HepG2 (cell line): ENCODE results near the gene CISD2. TPM values are rescaled to one million over a fixed set of nuclear protein-coding genes. Genes with fewer than 3 reads are reported as not detected.

ENCODE experiments used
- BHLHE40 ChIP-seq: IDR thresholded peaks from 2 replicates; pipeline ENCODE4 v1.6.1; 2011; ENCODE audit warnings: low read length, improper control_type of control experiment
- CAMTA2 ChIP-seq: sonication (generic); formaldehyde crosslinking; IDR thresholded peaks from 2 replicates; pipeline ENCODE4 v1.4.0; 2020; ENCODE audit warnings: mild to moderate bottlenecking, missing genetic modification reagents, borderline replicate concordance
- HMG20A ChIP-seq: IDR thresholded peaks from 2 replicates; pipeline ENCODE4 v1.6.1; 2016; ENCODE audit warnings: borderline replicate concordance
- MED13 ChIP-seq: sonication (generic); formaldehyde crosslinking; IDR thresholded peaks from 2 replicates; pipeline ENCODE4 v1.5.0; 2020; ENCODE audit warnings: missing genetic modification reagents
- MIER2 ChIP-seq: IDR thresholded peaks from 2 replicates; pipeline ENCODE4 v1.6.1; 2016; ENCODE audit warnings: missing biosample characterization, missing genetic modification reagents
- NFIC ChIP-seq: IDR thresholded peaks from 2 replicates; pipeline ENCODE4 v1.6.1; 2012; ENCODE audit warnings: mild to moderate bottlenecking, low read length, inconsistent platforms
- POGZ ChIP-seq: sonication (generic); formaldehyde crosslinking; IDR thresholded peaks from 2 replicates; pipeline ENCODE4 v1.4.0; 2020; ENCODE audit warnings: mild to moderate bottlenecking, missing genetic modification reagents
- RELA ChIP-seq: sonication (generic); formaldehyde crosslinking; IDR thresholded peaks from 2 replicates; pipeline ENCODE4 v1.4.0; 2020; ENCODE audit warnings: missing genetic modification reagents
- RFX5 ChIP-seq: IDR thresholded peaks from 2 replicates; pipeline ENCODE4 v1.6.1; 2011; ENCODE audit warnings: low read depth, low read length, improper control_type of control experiment
- RNF2 ChIP-seq: fragments of 450-650 bp; conservative IDR thresholded peaks from 2 replicates; pipeline ENCODE4 v1.6.1; 2016; ENCODE audit warnings: low read depth
- RORA ChIP-seq: sonication (generic); formaldehyde crosslinking; IDR thresholded peaks from 2 replicates; pipeline ENCODE4 v1.5.0; 2020; ENCODE audit warnings: mild to moderate bottlenecking, missing genetic modification reagents, moderate library complexity
- SP2 ChIP-seq: sonication (generic); formaldehyde crosslinking; IDR thresholded peaks from 2 replicates; pipeline ENCODE4 v1.5.1; 2020; ENCODE audit warnings: mild to moderate bottlenecking, missing genetic modification reagents
- SUZ12 ChIP-seq: fragments of 150-350 bp; IDR thresholded peaks from 2 replicates; pipeline ENCODE4 v1.6.1; 2014; ENCODE audit warnings: low read depth, low read length
- ZIK1 ChIP-seq: sonication (generic); formaldehyde crosslinking; IDR thresholded peaks from 2 replicates; pipeline ENCODE4 v1.5.0; 2020; ENCODE audit warnings: mild to moderate bottlenecking, low read depth, missing genetic modification reagents, borderline replicate concordance
- ZNF367 ChIP-seq: sonication (generic); formaldehyde crosslinking; IDR thresholded peaks from 2 replicates; pipeline ENCODE4 v1.4.0; 2020; ENCODE audit warnings: missing genetic modification reagents, borderline replicate concordance
- ZNF737 ChIP-seq: sonication (generic); formaldehyde crosslinking; IDR thresholded peaks from 2 replicates; pipeline ENCODE4 v1.5.0; 2020; ENCODE audit warnings: missing genetic modification reagents, mild to moderate bottlenecking, borderline replicate concordance
- ZNF747 ChIP-seq: sonication (generic); formaldehyde crosslinking; IDR thresholded peaks from 2 replicates; pipeline ENCODE4 v1.8.1; 2023; ENCODE audit warnings: missing genetic modification reagents, mild to moderate bottlenecking, borderline replicate concordance
- ZNF772 ChIP-seq: sonication (generic); formaldehyde crosslinking; IDR thresholded peaks from 2 replicates; pipeline ENCODE4 v1.5.0; 2020; ENCODE audit warnings: mild to moderate bottlenecking, missing genetic modification reagents
- ZNF841 ChIP-seq: sonication (generic); formaldehyde crosslinking; IDR thresholded peaks from 2 replicates; pipeline ENCODE4 v1.8.1; 2023; ENCODE audit warnings: missing genetic modification reagents, borderline replicate concordance
- ZNF883 ChIP-seq: sonication (generic); formaldehyde crosslinking; IDR thresholded peaks from 2 replicates; pipeline ENCODE4 v1.5.1; 2020; ENCODE audit warnings: mild to moderate bottlenecking, missing genetic modification reagents; ENCODE audit errors: not compliant biosample characterization
- polyA plus RNA-seq, 8 experiments: library from polyadenylated mRNA; depleted of rRNA in 3 of 8; stranded (reverse) in 7 of 8; unstranded in 1 of 8; fragments of >200 nt; fragmentation: Illumina TruSeq in 4 of 8; extraction: Trizol in 4 of 8; gene quantifications; 2 replicates each; pipeline versions ENCODE4 v1.2.1 to v1.2.3, GENCODE V29; 2011 to 2016; ENCODE audit warnings: low read depth in 4 of 8, missing spikeins in 1 of 8, mixed read lengths in 1 of 8; ENCODE audit not compliant: insufficient read depth in 1 of 8
- total RNA-seq, 5 experiments: library from RNA; depleted of rRNA; stranded (reverse); fragments of >200 nt; fragmentation: Illumina TruSeq; extraction: Trizol; gene quantifications; 2 replicates each; pipeline ENCODE4 v1.2.3, GENCODE V29; 2016; ENCODE audit warnings: low read depth in 1 of 5
- TF ChIP-seq, protein P1 (sequence below): sonication (generic); formaldehyde crosslinking; IDR thresholded peaks from 2 replicates; pipeline ENCODE4 v1.8.0; 2022; ENCODE audit warnings: low read depth, missing genetic modification reagents
- TF ChIP-seq, protein P2 (sequence below): sonication (generic); formaldehyde crosslinking; IDR thresholded peaks from 2 replicates; pipeline ENCODE4 v1.4.0; 2020; ENCODE audit warnings: missing genetic modification reagents
- TF ChIP-seq, protein P3 (sequence below): sonication (generic); formaldehyde crosslinking; IDR thresholded peaks from 2 replicates; pipeline ENCODE4 v1.4.0; 2020; ENCODE audit warnings: mild to moderate bottlenecking, missing genetic modification reagents
- TF ChIP-seq, protein P4 (sequence below): sonication (generic); formaldehyde crosslinking; conservative IDR thresholded peaks from 2 replicates; pipeline ENCODE4 v1.4.0; 2020; ENCODE audit warnings: mild to moderate bottlenecking, missing genetic modification reagents, moderate library complexity

The CISD2 gene
- total and polyA plus RNA-seq, 2 of the 13 experiments (the other 11 are each of a cell fraction or from before 2014, with no cell fraction given), result 24.5 to 37.7 TPM

DNA sequence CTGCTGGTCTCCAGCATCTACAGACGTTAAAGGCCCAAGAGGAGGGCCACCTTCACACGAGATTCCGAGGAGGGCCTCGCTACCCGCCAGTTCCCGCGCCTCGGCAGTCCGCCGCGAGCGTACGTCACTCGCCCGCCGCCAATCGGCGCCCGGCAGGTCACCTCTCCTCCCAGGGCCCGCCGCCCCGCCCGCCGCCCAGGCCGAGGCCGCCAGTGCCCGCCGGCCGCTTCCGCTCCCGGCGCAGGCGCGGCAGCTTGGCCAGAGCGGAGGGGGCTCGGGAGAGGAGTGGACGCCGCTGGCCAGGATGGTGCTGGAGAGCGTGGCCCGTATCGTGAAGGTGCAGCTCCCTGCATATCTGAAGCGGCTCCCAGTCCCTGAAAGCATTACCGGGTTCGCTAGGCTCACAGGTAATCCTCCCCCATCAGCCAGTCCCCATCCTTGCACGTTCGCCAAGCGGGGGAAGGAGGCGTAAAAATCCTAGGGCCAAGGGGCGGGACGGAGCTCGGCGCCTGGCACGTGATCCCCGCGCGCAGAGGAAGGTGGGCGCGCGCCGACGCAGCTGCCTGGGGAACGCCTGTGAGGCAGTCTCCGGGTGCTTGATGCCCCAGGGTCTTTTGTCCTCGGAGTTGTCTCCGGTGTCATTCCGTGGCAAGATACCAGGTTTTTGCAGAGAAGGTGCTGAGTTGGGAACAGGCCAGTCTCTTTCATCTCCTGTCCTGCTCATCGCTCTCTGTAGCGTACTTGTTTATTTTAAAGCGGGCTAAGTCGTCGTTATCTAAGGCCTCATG lies at the start of gene CISD2 (continued):
- TF ChIP-seq, protein P1, sequence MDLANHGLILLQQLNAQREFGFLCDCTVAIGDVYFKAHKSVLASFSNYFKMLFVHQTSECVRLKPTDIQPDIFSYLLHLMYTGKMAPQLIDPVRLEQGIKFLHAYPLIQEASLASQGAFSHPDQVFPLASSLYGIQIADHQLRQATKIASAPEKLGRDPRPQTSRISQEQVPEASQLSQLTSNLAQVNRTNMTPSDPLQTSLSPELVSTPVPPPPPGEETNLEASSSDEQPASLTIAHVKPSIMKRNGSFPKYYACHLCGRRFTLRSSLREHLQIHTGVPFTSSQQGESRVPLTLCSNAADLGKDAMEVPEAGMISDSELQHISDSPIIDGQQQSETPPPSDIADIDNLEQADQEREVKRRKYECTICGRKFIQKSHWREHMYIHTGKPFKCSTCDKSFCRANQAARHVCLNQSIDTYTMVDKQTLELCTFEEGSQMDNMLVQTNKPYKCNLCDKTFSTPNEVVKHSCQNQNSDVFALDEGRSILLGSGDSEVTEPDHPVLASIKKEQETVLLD, result peak; percentile 80
- peak; percentile 97 for TF ChIP-seq BHLHE40
- TF ChIP-seq SUZ12, result no peak
- peak; percentile 92 for TF ChIP-seq ZNF772 (CRISPR knock-in tag)
- no peak for TF ChIP-seq ZNF367 (CRISPR knock-in tag)
- TF ChIP-seq, protein P2, sequence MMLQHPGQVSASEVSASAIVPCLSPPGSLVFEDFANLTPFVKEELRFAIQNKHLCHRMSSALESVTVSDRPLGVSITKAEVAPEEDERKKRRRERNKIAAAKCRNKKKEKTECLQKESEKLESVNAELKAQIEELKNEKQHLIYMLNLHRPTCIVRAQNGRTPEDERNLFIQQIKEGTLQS (CRISPR knock-in tag), result peak; percentile 45; the same call in 1 of the 2 replicates
- peak; percentile 77; the same call in 1 of the 2 replicates for TF ChIP-seq ZNF841 (CRISPR knock-in tag)
- TF ChIP-seq ZIK1 (CRISPR knock-in tag), result peak; percentile 71
- 0 out of 2 replicates have a peak, but pooled peaks have one; percentile 65 for TF ChIP-seq ZNF747 (CRISPR knock-in tag)
- TF ChIP-seq SP2 (CRISPR knock-in tag), result peak; percentile 41; the same call in 1 of the 2 replicates
- no peak for TF ChIP-seq RORA (CRISPR knock-in tag)
- peak; percentile 78 for TF ChIP-seq POGZ (CRISPR knock-in tag)
- TF ChIP-seq RFX5, result 0 out of 2 replicates have a peak, but pooled peaks have one; percentile 12
- no peak for TF ChIP-seq CAMTA2 (CRISPR knock-in tag)
- TF ChIP-seq NFIC, result peak; percentile 48; the same call in 1 of the 2 replicates
- peak; percentile 90 for TF ChIP-seq ZNF883
- 0 out of 2 replicates have a peak, but pooled peaks have one; percentile 56 for TF ChIP-seq RNF2
- TF ChIP-seq, protein P3, sequence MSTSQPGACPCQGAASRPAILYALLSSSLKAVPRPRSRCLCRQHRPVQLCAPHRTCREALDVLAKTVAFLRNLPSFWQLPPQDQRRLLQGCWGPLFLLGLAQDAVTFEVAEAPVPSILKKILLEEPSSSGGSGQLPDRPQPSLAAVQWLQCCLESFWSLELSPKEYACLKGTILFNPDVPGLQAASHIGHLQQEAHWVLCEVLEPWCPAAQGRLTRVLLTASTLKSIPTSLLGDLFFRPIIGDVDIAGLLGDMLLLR (CRISPR knock-in tag), result peak; percentile 1
- 0 out of 2 replicates have a peak, but pooled peaks have one; percentile 73 for TF ChIP-seq ZNF737 (CRISPR knock-in tag)
- TF ChIP-seq MIER2 (CRISPR knock-in tag), result peak; percentile 69; the same call in 1 of the 2 replicates
- TF ChIP-seq, protein P4, sequence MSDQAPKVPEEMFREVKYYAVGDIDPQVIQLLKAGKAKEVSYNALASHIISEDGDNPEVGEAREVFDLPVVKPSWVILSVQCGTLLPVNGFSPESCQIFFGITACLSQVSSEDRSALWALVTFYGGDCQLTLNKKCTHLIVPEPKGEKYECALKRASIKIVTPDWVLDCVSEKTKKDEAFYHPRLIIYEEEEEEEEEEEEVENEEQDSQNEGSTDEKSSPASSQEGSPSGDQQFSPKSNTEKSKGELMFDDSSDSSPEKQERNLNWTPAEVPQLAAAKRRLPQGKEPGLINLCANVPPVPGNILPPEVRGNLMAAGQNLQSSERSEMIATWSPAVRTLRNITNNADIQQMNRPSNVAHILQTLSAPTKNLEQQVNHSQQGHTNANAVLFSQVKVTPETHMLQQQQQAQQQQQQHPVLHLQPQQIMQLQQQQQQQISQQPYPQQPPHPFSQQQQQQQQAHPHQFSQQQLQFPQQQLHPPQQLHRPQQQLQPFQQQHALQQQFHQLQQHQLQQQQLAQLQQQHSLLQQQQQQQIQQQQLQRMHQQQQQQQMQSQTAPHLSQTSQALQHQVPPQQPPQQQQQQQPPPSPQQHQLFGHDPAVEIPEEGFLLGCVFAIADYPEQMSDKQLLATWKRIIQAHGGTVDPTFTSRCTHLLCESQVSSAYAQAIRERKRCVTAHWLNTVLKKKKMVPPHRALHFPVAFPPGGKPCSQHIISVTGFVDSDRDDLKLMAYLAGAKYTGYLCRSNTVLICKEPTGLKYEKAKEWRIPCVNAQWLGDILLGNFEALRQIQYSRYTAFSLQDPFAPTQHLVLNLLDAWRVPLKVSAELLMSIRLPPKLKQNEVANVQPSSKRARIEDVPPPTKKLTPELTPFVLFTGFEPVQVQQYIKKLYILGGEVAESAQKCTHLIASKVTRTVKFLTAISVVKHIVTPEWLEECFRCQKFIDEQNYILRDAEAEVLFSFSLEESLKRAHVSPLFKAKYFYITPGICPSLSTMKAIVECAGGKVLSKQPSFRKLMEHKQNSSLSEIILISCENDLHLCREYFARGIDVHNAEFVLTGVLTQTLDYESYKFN, result peak; percentile 59
- TF ChIP-seq MED13 (CRISPR knock-in tag), result peak; percentile 53; the same call in 1 of the 2 replicates
- TF ChIP-seq HMG20A (CRISPR knock-in tag), result peak; percentile 28; the same call in 1 of the 2 replicates
- no peak; the same call in 1 of the 2 replicates for TF ChIP-seq RELA (CRISPR knock-in tag)
